HFF-Myc (cell line): ENCODE results near the gene B3GNT7.
A peak's percentile ranks its signal among the peaks of the same experiment; 100 is the strongest.

Source experiments
- DNase-seq: peaks from one replicate; pipeline ENCODE4 v3.0.0-alpha.2; 2011; ENCODE audit warnings: low read depth; ENCODE audit errors: extremely low read depth
- H3K4me3 ChIP-seq: replicated peaks from 2 replicates; pipeline ENCODE4 v1.5.1; 2011; ENCODE audit warnings: low read depth, mild to moderate bottlenecking, control low read depth, low read length
- CTCF ChIP-seq: IDR thresholded peaks from 2 replicates; pipeline ENCODE4 v1.5.1; 2012; ENCODE audit warnings: mild to moderate bottlenecking, low read depth, low read length, control low read depth; ENCODE audit errors: missing control alignments

The B3GNT7 gene

GRCh38 chr2:231379266-231380215, 16.0 kb upstream of the B3GNT7 start:
- H3K4me3 ChIP-seq: no peak overlapping the region
- TF ChIP-seq CTCF: no peak
- no peak for DNase-seq

GRCh38 chr2:231380307-231380706, 15.2 kb upstream of the B3GNT7 start:
- no peak for TF ChIP-seq CTCF
- no peak for DNase-seq
- no peak overlapping the region for H3K4me3 ChIP-seq

- no peak for DNase-seq
- TF ChIP-seq CTCF: no peak
- H3K4me3 ChIP-seq: no peak overlapping the region
Observed at GRCh38 chr2:231380991-231381847, 14.3 kb upstream of the B3GNT7 start.

GRCh38 chr2:231382116-231382515, 13.4 kb upstream of the B3GNT7 start:
- DNase-seq: no peak
- no peak overlapping the region for H3K4me3 ChIP-seq
- no peak for TF ChIP-seq CTCF

GRCh38 chr2:231383416-231384108, 11.9 kb upstream of the B3GNT7 start:
- no peak overlapping the region for H3K4me3 ChIP-seq
- no peak for TF ChIP-seq CTCF
- peak; percentile 61 for DNase-seq

- TF ChIP-seq CTCF: no peak
- H3K4me3 ChIP-seq: no peak overlapping the region
- no peak for DNase-seq
Observed at GRCh38 chr2:231384109-231384435, 11.4 kb upstream of the B3GNT7 start.
